ENCODE data around the gene PLCG2.

DNA sequence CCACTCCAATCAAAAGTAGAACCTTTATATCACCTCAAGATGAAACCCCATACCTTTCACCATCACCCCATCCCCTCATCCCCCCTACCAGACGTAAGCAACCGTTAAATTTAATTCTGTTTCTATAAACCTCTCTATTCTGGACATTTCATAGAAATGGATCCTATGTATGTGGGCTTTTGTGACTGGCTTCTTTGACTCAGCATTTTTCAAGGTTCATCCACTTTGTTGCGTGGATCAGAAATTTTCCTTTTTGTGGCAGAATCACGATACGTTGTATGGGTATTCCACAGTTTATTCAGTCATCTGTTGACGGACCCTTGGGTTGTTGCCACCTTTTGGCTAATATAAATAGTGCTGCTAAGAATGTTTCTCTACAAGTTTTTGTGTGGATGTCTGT is 8.6 kb downstream of the PLCG2 start:
- TF ChIP-seq, protein P1, sequence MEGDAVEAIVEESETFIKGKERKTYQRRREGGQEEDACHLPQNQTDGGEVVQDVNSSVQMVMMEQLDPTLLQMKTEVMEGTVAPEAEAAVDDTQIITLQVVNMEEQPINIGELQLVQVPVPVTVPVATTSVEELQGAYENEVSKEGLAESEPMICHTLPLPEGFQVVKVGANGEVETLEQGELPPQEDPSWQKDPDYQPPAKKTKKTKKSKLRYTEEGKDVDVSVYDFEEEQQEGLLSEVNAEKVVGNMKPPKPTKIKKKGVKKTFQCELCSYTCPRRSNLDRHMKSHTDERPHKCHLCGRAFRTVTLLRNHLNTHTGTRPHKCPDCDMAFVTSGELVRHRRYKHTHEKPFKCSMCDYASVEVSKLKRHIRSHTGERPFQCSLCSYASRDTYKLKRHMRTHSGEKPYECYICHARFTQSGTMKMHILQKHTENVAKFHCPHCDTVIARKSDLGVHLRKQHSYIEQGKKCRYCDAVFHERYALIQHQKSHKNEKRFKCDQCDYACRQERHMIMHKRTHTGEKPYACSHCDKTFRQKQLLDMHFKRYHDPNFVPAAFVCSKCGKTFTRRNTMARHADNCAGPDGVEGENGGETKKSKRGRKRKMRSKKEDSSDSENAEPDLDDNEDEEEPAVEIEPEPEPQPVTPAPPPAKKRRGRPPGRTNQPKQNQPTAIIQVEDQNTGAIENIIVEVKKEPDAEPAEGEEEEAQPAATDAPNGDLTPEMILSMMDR (conservative IDR thresholded peaks at IDR 0.05; ENCODE audit: low read depth, low read length), result no peak
- TF ChIP-seq EZH2 (IDR thresholded peaks at IDR 0.05; ENCODE audit: low read length, unreplicated experiment), result no peak
